ENCODE data around the gene CCDC3. TPM values are rescaled to one million over a fixed set of nuclear protein-coding genes. Genes with fewer than 3 reads are reported as not detected.

Gene CCDC3
- polyA plus RNA-seq, 1 of the 3 experiments (the other 2 are of a cell fraction): 0.02 TPM

DNA sequence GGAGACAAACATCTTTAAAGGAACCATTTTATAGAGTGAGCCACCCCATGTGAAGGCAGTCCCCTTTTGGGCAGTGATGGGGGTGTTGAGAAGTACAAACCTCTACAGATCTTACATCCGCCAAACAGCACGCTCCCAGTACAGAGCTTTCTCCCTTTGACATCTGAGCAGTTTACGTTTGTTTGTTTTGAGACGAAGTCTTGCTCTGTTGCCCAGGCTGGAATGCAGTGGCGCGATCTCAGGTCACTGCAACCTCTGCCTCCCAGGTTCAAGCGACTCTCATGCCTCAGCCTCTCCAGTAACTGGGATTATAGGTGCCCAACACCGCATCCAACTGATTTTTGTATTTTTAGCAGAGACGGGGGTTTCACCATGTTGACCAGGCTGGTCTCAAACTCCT, 128.9 kb downstream of the CCDC3 start (continued):
- TF ChIP-seq FOXJ3 (CRISPR knock-in tag; IDR thresholded peaks at IDR 0.05) (no peak), EP300 (IDR thresholded peaks at IDR 0.05; ENCODE audit: borderline replicate concordance in 1 of 2, low read depth in 1 of 2, low read length in 1 of 2) (no peak), MEF2A (IDR thresholded peaks at IDR 0.05; ENCODE audit: borderline replicate concordance, low read depth) (no peak)

DNA sequence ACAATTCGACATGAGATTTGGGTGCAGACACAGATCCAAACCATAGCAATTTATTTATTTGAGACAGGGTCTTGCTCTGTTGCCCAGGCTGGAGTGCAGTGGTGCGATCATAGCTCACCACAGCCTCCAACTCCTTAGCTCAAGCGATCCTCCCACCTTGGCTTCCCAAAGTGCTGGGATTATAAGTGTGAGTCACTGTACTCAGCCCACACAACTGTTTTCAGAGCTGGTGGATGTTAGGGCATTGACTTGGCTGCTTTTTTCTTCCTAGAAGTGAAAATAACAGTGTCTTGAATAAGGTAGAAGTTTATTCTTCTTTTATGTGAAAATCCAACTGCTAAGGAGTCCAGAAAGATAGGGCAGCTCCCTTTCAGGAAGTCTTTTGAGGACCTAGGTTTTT, 132.1 kb downstream of the CCDC3 start:
- Histone ChIP-seq H3K9ac (no peak overlapping the region), H3K4me1 (ENCODE audit: control insufficient read depth in 1 of 2, insufficient read depth in 2 of 2, low read depth in 1 of 2, low read length in 1 of 2) (no peaks in the 10 kb centered on the region), H3K36me3 (replicated peaks in 1 of 2; ENCODE audit: control insufficient read depth in 1 of 2, insufficient read depth in 2 of 2, low read length in 1 of 2) (no peaks in the 10 kb centered on the region), H3K27ac (ENCODE audit: low read depth in 2 of 2, low read length in 1 of 2) (no peak overlapping the region), H3K4me2 (no peak overlapping the region), H3F3A (replicated peaks; ENCODE audit: insufficient read depth) (no peaks in the 10 kb centered on the region), H4K20me1 (ENCODE audit: insufficient read depth) (no peaks in the 10 kb centered on the region), H3K27me3 (ENCODE audit: insufficient read depth) (no peaks in the 10 kb centered on the region), H3K9me2 (no peaks in the 10 kb centered on the region), H3K79me2 (ENCODE audit: insufficient read depth) (no peaks in the 10 kb centered on the region), H3K9me3 (no peaks in the 10 kb centered on the region), H2AFZ (ENCODE audit: low read depth) (no peak overlapping the region), H3K4me3 (ENCODE audit: low read depth in 2 of 2, low read length in 1 of 2) (no peak overlapping the region)
- ChIA-PET CTCF (interaction anchor here (0.9 to 1.5 kb wide), 3 partner anchors 10 to 206 kb away, joined by 3 to 5 read pairs (median 3); no protein-coding TSS in a partner anchor), POLR2A (no interaction called here)
- 69% methylated on average over 3 of the region's 3 CpGs for WGBS (ENCODE audit: low lambda C conversion rate)
- DNase-seq: no peak
- no peak for TF ChIP-seq EP300 (IDR thresholded peaks at IDR 0.05; ENCODE audit: borderline replicate concordance in 1 of 2, low read depth in 1 of 2, low read length in 1 of 2)
- TF ChIP-seq FOSL2 (IDR thresholded peaks at IDR 0.05; ENCODE audit: borderline replicate concordance, low read depth): no peak
- no peak for TF ChIP-seq FOXM1 (IDR thresholded peaks at IDR 0.05; ENCODE audit: low read depth)
- no peak for TF ChIP-seq YY1 (IDR thresholded peaks at IDR 0.05; ENCODE audit: low read depth)
- TF ChIP-seq ELF1 (IDR thresholded peaks at IDR 0.05): no peak
- TF ChIP-seq SMC3 (IDR thresholded peaks at IDR 0.05; ENCODE audit: low read depth, low read length): no peak
- TF ChIP-seq, protein P1, sequence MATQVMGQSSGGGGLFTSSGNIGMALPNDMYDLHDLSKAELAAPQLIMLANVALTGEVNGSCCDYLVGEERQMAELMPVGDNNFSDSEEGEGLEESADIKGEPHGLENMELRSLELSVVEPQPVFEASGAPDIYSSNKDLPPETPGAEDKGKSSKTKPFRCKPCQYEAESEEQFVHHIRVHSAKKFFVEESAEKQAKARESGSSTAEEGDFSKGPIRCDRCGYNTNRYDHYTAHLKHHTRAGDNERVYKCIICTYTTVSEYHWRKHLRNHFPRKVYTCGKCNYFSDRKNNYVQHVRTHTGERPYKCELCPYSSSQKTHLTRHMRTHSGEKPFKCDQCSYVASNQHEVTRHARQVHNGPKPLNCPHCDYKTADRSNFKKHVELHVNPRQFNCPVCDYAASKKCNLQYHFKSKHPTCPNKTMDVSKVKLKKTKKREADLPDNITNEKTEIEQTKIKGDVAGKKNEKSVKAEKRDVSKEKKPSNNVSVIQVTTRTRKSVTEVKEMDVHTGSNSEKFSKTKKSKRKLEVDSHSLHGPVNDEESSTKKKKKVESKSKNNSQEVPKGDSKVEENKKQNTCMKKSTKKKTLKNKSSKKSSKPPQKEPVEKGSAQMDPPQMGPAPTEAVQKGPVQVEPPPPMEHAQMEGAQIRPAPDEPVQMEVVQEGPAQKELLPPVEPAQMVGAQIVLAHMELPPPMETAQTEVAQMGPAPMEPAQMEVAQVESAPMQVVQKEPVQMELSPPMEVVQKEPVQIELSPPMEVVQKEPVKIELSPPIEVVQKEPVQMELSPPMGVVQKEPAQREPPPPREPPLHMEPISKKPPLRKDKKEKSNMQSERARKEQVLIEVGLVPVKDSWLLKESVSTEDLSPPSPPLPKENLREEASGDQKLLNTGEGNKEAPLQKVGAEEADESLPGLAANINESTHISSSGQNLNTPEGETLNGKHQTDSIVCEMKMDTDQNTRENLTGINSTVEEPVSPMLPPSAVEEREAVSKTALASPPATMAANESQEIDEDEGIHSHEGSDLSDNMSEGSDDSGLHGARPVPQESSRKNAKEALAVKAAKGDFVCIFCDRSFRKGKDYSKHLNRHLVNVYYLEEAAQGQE (IDR thresholded peaks at IDR 0.05; ENCODE audit: low read depth, low read length): no peak
- TF ChIP-seq, protein P2, sequence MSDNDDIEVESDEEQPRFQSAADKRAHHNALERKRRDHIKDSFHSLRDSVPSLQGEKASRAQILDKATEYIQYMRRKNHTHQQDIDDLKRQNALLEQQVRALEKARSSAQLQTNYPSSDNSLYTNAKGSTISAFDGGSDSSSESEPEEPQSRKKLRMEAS (IDR thresholded peaks at IDR 0.05; ENCODE audit: low read depth): no peak
- TF ChIP-seq RAD21 (IDR thresholded peaks at IDR 0.05; ENCODE audit: low read length): no peak
- TF ChIP-seq, protein P3, sequence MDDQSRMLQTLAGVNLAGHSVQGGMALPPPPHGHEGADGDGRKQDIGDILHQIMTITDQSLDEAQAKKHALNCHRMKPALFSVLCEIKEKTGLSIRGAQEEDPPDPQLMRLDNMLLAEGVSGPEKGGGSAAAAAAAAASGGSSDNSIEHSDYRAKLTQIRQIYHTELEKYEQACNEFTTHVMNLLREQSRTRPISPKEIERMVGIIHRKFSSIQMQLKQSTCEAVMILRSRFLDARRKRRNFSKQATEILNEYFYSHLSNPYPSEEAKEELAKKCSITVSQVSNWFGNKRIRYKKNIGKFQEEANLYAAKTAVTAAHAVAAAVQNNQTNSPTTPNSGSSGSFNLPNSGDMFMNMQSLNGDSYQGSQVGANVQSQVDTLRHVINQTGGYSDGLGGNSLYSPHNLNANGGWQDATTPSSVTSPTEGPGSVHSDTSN (IDR thresholded peaks at IDR 0.05): no peak
- TF ChIP-seq MEF2A (IDR thresholded peaks at IDR 0.05; ENCODE audit: borderline replicate concordance, low read depth): no peak
- no peak for TF ChIP-seq EZH2phosphoT487 (IDR thresholded peaks at IDR 0.05; ENCODE audit: borderline replicate concordance, low read depth)
- no peak for TF ChIP-seq CHD2 (IDR thresholded peaks at IDR 0.05; ENCODE audit: low read length, partially characterized antibody)
- TF ChIP-seq, protein P4, sequence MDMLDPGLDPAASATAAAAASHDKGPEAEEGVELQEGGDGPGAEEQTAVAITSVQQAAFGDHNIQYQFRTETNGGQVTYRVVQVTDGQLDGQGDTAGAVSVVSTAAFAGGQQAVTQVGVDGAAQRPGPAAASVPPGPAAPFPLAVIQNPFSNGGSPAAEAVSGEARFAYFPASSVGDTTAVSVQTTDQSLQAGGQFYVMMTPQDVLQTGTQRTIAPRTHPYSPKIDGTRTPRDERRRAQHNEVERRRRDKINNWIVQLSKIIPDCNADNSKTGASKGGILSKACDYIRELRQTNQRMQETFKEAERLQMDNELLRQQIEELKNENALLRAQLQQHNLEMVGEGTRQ (IDR thresholded peaks at IDR 0.05; ENCODE audit: borderline replicate concordance, low read depth, low read length): no peak
- no peak for TF ChIP-seq GATA2 (CRISPR knock-in tag; IDR thresholded peaks at IDR 0.05)
- no peak for TF ChIP-seq NFIC (IDR thresholded peaks at IDR 0.05; ENCODE audit: borderline replicate concordance)
- TF ChIP-seq RXRA (IDR thresholded peaks at IDR 0.05; ENCODE audit: borderline replicate concordance, low read depth): no peak
- no peak for TF ChIP-seq TEAD4 (IDR thresholded peaks at IDR 0.05; ENCODE audit: borderline replicate concordance, insufficient read depth)
- TF ChIP-seq GABPA (IDR thresholded peaks at IDR 0.05; ENCODE audit: low read depth): no peak

All from SK-N-SH (cell line).